HEK293 (cell line): Measurements from ENCODE around the gene FASTKD3.

Source experiments
- CTCF ChIA-PET: fragments of 350-600 bp; formaldehyde crosslinking; extraction: SDS; loops from one replicate; lab custom pipeline; 2021; ENCODE audit warnings: antibody characterized with exemption; lab: Yijun Ruan, JAX
- POLR2A ChIA-PET: fragments of 300-600 bp; formaldehyde crosslinking; extraction: SDS; loops from one replicate; lab custom pipeline; 2020; ENCODE audit warnings: antibody characterized with exemption, inconsistent platforms; lab: Yijun Ruan, JAX
- H3K27ac ChIP-seq: fragments of 200-500 bp; sonication (Bioruptor generic); 2 replicates; pipeline ENCODE4 v1.5.1; 2014; ENCODE audit warnings: low read depth, low read length, control low read depth, inconsistent platforms; ENCODE audit errors: extremely low read depth
- H3K36me3 ChIP-seq, 2 experiments: fragments of 200-500 bp in 1 of 2; sonication (Bioruptor generic) in 1 of 2; 1 replicate in 1 of 2; 2 replicates in 1 of 2; pipeline ENCODE4 v1.5.1; 2014 to 2017; ENCODE audit warnings: inconsistent platforms in 2 of 2, low read length in 2 of 2; ENCODE audit not compliant: control insufficient read depth in 2 of 2, insufficient read depth in 1 of 2
- H3K4me1 ChIP-seq: fragments of 200-500 bp; sonication (Bioruptor generic); 2 replicates; pipeline ENCODE4 v1.5.1; 2014; ENCODE audit warnings: mild to moderate bottlenecking, low read length, inconsistent platforms; ENCODE audit not compliant: control insufficient read depth, insufficient read depth
- H3K4me3 ChIP-seq: 2 replicates; pipeline ENCODE4 v1.5.1; 2011; ENCODE audit warnings: low read depth, mild to moderate bottlenecking, control low read depth, low read length, moderate library complexity
- H3K9me3 ChIP-seq: fragments of 200-500 bp; sonication (Bioruptor generic); 2 replicates; pipeline ENCODE4 v1.5.1; 2014; ENCODE audit warnings: low read depth, low read length, inconsistent platforms; ENCODE audit not compliant: control insufficient read depth, insufficient read depth
- KLF7 ChIP-seq: fragments of 450-650 bp; formaldehyde crosslinking; IDR thresholded peaks from 2 replicates; pipeline ENCODE4 v1.5.1; 2016; ENCODE audit warnings: missing biosample characterization, missing genetic modification characterization, borderline replicate concordance
- MZF1 ChIP-seq: fragments of 450-650 bp; formaldehyde crosslinking; IDR thresholded peaks from 2 replicates; pipeline ENCODE4 v1.5.1; 2017; ENCODE audit warnings: missing biosample characterization, missing genetic modification characterization, borderline replicate concordance
- ZFP37 ChIP-seq: fragments of 450-650 bp; formaldehyde crosslinking; IDR thresholded peaks from 2 replicates; pipeline ENCODE4 v1.5.1; 2016; ENCODE audit warnings: missing biosample characterization, missing genetic modification characterization
- ZFP41 ChIP-seq: fragments of 450-650 bp; formaldehyde crosslinking; IDR thresholded peaks from 2 replicates; pipeline ENCODE4 v1.5.1; 2016; ENCODE audit warnings: missing biosample characterization, missing genetic modification characterization, borderline replicate concordance
- ZNF513 ChIP-seq: fragments of 450-650 bp; IDR thresholded peaks from 2 replicates; pipeline ENCODE4 v1.5.1; 2018; ENCODE audit warnings: missing biosample characterization, missing genetic modification characterization
- ZNF621 ChIP-seq: fragments of 450-650 bp; formaldehyde crosslinking; IDR thresholded peaks from 2 replicates; pipeline ENCODE4 v1.5.1; 2017; ENCODE audit warnings: missing biosample characterization, missing genetic modification characterization
- ZNF785 ChIP-seq: fragments of 450-650 bp; formaldehyde crosslinking; IDR thresholded peaks from 2 replicates; pipeline ENCODE4 v1.5.1; 2016; ENCODE audit warnings: missing biosample characterization, missing genetic modification characterization
- ZSCAN16 ChIP-seq: fragments of 450-650 bp; formaldehyde crosslinking; IDR thresholded peaks from 2 replicates; pipeline ENCODE4 v1.5.1; 2016; ENCODE audit warnings: missing biosample characterization, missing genetic modification characterization
- ZSCAN23 ChIP-seq: fragments of 450-650 bp; formaldehyde crosslinking; IDR thresholded peaks from 2 replicates; pipeline ENCODE4 v1.5.1; 2016; ENCODE audit warnings: missing biosample characterization, missing genetic modification characterization
- TF ChIP-seq, protein P1 (sequence below): fragments of 450-650 bp; formaldehyde crosslinking; IDR thresholded peaks from 2 replicates; pipeline ENCODE4 v1.5.1; 2016; ENCODE audit warnings: missing biosample characterization, missing genetic modification characterization

Gene FASTKD3

DNA sequence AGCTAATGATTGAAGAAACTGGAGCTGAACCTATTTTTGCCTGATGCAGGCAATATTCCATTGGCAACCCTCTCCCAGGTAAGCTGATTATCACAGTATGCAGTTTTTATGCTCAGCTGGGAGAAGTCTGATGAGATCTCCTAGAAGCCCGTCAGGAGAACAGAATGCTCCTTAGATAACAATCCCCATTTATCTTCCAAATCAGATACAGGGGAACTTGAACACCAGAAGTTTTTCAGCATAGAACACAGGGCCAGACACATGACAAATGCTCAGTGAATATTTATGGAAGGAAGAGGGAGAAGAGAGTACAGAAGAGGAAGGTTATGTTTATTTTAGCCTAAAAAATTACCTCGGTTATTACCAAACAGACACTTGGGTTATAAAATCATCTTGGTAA lies 55.8 kb downstream of the FASTKD3 start (continued):
- TF ChIP-seq ZNF513 (tag by site-specific recombination) = no peak
- no peak for TF ChIP-seq KLF7 (tag by site-specific recombination)

DNA sequence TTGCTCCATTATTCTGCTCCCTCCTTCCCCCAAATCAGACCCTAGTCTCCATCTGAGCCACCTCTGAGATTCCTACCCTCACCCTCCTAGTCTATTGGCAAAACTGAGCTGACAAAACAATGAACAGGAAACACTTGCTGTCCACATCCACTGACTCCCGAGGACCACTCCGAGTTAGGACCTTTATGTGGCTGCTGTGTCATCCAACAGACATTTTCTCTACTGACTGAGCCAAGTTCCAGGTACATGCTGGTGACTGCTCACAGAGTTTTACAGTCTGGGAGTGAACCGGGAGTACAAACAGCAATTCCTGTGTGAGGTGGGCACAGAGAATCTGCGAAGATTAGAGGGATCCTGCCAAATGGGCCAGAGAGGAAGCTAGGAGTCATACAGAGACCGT lies 57.1 kb downstream of the FASTKD3 start:
- ChIA-PET POLR2A (no interaction called here), CTCF (interaction anchor here (1.0 kb wide), 1 partner anchor 56 kb away, joined by 5 read pairs; no protein-coding TSS in a partner anchor)
- Histone ChIP-seq H3K4me1 (peaks cover 3% of the 10 kb centered on the region; the same call in 1 of the 2 replicates), H3K36me3 (no peaks in the 10 kb centered on the region), H3K27ac (no peak overlapping the region), H3K4me3 (no peak overlapping the region), H3K9me3 (no peaks in the 10 kb centered on the region)
- no peak for TF ChIP-seq ZNF621 (tag by site-specific recombination)
- TF ChIP-seq ZSCAN16 (tag by site-specific recombination) = no peak
- TF ChIP-seq ZSCAN23 (tag by site-specific recombination) = no peak
- TF ChIP-seq MZF1 = no peak
- no peak for TF ChIP-seq ZFP37
- TF ChIP-seq, protein P1, sequence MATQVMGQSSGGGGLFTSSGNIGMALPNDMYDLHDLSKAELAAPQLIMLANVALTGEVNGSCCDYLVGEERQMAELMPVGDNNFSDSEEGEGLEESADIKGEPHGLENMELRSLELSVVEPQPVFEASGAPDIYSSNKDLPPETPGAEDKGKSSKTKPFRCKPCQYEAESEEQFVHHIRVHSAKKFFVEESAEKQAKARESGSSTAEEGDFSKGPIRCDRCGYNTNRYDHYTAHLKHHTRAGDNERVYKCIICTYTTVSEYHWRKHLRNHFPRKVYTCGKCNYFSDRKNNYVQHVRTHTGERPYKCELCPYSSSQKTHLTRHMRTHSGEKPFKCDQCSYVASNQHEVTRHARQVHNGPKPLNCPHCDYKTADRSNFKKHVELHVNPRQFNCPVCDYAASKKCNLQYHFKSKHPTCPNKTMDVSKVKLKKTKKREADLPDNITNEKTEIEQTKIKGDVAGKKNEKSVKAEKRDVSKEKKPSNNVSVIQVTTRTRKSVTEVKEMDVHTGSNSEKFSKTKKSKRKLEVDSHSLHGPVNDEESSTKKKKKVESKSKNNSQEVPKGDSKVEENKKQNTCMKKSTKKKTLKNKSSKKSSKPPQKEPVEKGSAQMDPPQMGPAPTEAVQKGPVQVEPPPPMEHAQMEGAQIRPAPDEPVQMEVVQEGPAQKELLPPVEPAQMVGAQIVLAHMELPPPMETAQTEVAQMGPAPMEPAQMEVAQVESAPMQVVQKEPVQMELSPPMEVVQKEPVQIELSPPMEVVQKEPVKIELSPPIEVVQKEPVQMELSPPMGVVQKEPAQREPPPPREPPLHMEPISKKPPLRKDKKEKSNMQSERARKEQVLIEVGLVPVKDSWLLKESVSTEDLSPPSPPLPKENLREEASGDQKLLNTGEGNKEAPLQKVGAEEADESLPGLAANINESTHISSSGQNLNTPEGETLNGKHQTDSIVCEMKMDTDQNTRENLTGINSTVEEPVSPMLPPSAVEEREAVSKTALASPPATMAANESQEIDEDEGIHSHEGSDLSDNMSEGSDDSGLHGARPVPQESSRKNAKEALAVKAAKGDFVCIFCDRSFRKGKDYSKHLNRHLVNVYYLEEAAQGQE (tag by site-specific recombination) = no peak
- TF ChIP-seq ZNF785 (tag by site-specific recombination) = no peak
- no peak for TF ChIP-seq ZFP41 (tag by site-specific recombination)
